Transverse colon (tissue), 4 donors: ENCODE data around the gene CERS5.

Source experiments
- EP300 ChIP-seq: sonication (generic); formaldehyde crosslinking; IDR thresholded peaks from one replicate; pipeline ENCODE4 v1.6.1; 2017; ENCODE audit warnings: antibody characterized with exemption, low read depth
- POLR2A ChIP-seq: fragments of 450-650 bp; IDR thresholded peaks from one replicate; pipeline ENCODE4 v1.6.1; 2016; ENCODE audit warnings: antibody characterized with exemption, mild to moderate bottlenecking, moderate library complexity
- POLR2AphosphoS5 ChIP-seq, 3 donors: sonication (generic); formaldehyde crosslinking; IDR thresholded peaks; one replicate each; pipeline ENCODE4 v1.6.1; 2016; ENCODE audit warnings: antibody characterized with exemption in 3 of 3
- TF ChIP-seq, protein P1 (sequence below), 5 experiments: fragments of 200-600 bp in 3 of 5; fragments of 450-650 bp in 2 of 5; sonication (generic) in 3 of 5; IDR thresholded peaks; 1 replicate in 2 of 5; 2 replicates in 3 of 5; pipeline ENCODE4 v1.5.1; 2016 to 2017; ENCODE audit warnings: antibody characterized with exemption in 5 of 5, inconsistent platforms in 3 of 5, mild to moderate bottlenecking in 2 of 5, moderate library complexity in 1 of 5

DNA sequence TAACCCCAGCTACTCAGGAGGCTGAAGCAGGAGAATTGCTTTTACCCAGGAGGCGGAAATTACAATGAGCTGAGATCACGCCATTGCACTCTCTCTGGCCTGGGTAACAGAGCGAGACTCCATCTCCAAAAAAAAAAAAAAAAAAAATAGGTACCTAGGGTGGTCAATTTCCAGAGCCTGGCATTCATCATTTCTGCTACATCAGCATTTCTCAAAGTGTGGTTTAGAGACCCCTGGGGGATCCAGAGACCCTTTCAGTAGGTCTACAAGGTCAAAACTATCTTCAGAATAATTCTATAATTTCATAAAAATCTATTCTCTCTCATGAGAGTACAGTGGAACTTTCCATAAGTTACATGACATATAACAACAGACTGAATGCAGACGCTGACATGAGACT is 19.9 kb downstream of the CERS5 start:
- TF ChIP-seq, protein P1, sequence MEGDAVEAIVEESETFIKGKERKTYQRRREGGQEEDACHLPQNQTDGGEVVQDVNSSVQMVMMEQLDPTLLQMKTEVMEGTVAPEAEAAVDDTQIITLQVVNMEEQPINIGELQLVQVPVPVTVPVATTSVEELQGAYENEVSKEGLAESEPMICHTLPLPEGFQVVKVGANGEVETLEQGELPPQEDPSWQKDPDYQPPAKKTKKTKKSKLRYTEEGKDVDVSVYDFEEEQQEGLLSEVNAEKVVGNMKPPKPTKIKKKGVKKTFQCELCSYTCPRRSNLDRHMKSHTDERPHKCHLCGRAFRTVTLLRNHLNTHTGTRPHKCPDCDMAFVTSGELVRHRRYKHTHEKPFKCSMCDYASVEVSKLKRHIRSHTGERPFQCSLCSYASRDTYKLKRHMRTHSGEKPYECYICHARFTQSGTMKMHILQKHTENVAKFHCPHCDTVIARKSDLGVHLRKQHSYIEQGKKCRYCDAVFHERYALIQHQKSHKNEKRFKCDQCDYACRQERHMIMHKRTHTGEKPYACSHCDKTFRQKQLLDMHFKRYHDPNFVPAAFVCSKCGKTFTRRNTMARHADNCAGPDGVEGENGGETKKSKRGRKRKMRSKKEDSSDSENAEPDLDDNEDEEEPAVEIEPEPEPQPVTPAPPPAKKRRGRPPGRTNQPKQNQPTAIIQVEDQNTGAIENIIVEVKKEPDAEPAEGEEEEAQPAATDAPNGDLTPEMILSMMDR (IDR thresholded peaks at IDR 0.05): no peak
- no peak for TF ChIP-seq POLR2AphosphoS5 (IDR thresholded peaks at IDR 0.05)
- TF ChIP-seq EP300: no peak
- no peak for TF ChIP-seq POLR2A
